Endothelial cell of umbilical vein (primary cell): ENCODE data around the gene XYLT1. TPM values are rescaled to one million over a fixed set of nuclear protein-coding genes. Genes with fewer than 3 reads are reported as not detected.
"Not testable (repeated sequence)": the region's sequence is repeated elsewhere in the genome, so short reads cannot be mapped to it uniquely, and the experiment has no call there.

ENCODE experiments used
- BruUV-seq: library from RNA; stranded (reverse); fragments of 400-500 nt; replicated peaks from 2 replicates; lab custom pipeline; 2021; lab: Mats Ljungman, UMichigan
- CTCF ChIA-PET: fragments of 300-600, 350-600 bp; sonication (Branson Sonifier 250); formaldehyde crosslinking; loops from one replicate; lab custom pipeline; 2021; ENCODE audit warnings: antibody characterized with exemption, inconsistent platforms; lab: Charles Lee
- POLR2A ChIA-PET: fragments of 300-600, 350-600 bp; sonication (Branson Sonifier 250); formaldehyde crosslinking; loops from one replicate; lab custom pipeline; 2021; ENCODE audit warnings: antibody characterized with exemption, inconsistent platforms; lab: Charles Lee
- DNase-seq: peaks from one replicate; pipeline ENCODE4 v3.0.0-alpha.2; 2011; ENCODE audit warnings: low read depth, low spot score
- FAIRE-seq: peaks from 2 replicates; lab custom pipeline; 2011; peaks lifted over from hg19 to GRCh38; lab: Jason Lieb, UNC
- H2AFZ ChIP-seq: 2 replicates; pipeline ENCODE4 v1.6.0; 2012; ENCODE audit warnings: low read depth, low read length, control low read depth, inconsistent platforms
- H3K27ac ChIP-seq: 2 replicates; pipeline ENCODE4 v1.5.1; 2011; ENCODE audit warnings: low read depth, mild to moderate bottlenecking, control low read depth, low read length, moderate library complexity; ENCODE audit not compliant: insufficient read depth
- H3K27me3 ChIP-seq, 2 experiments: 2 replicates each; pipeline versions ENCODE4 v1.6.0 to v1.6.1; 2011; ENCODE audit warnings: low read length in 2 of 2, mixed read lengths in 1 of 2; ENCODE audit not compliant: control insufficient read depth in 2 of 2, insufficient read depth in 2 of 2
- H3K36me3 ChIP-seq, 2 experiments: 2 replicates in 1 of 2; 3 replicates in 1 of 2; pipeline ENCODE4 v1.5.1; 2011; ENCODE audit warnings: low read length in 2 of 2, mild to moderate bottlenecking in 1 of 2, moderate library complexity in 1 of 2; ENCODE audit not compliant: control insufficient read depth in 2 of 2, insufficient read depth in 2 of 2; ENCODE audit errors: extremely low read depth in 1 of 2
- H3K4me1 ChIP-seq: 3 replicates; pipeline ENCODE4 v1.5.1; 2011; ENCODE audit warnings: mild to moderate bottlenecking, low read length; ENCODE audit not compliant: control insufficient read depth, insufficient read depth; ENCODE audit errors: extremely low read depth
- H3K4me2 ChIP-seq: 2 replicates; pipeline ENCODE4 v1.6.1; 2011; ENCODE audit warnings: low read length, control low read depth, mixed read lengths; ENCODE audit not compliant: insufficient read depth
- H3K4me3 ChIP-seq, 3 experiments: fragments of 200-600 bp in 1 of 3; sonication (generic), shearing (Covaris generic) in 1 of 3; replicated peaks in 1 of 3; 2 replicates each; pipeline ENCODE4 v1.5.1; 2011 to 2016; ENCODE audit warnings: control low read depth in 3 of 3, low read length in 3 of 3, mild to moderate bottlenecking in 2 of 3, inconsistent platforms in 1 of 3, low read depth in 1 of 3, moderate library complexity in 1 of 3; ENCODE audit not compliant: insufficient read depth in 1 of 3
- H3K79me2 ChIP-seq: 2 replicates; pipeline ENCODE4 v1.6.0; 2012; ENCODE audit warnings: low read length, inconsistent platforms; ENCODE audit not compliant: control insufficient read depth, insufficient read depth
- H3K9ac ChIP-seq: replicated peaks from 2 replicates; pipeline ENCODE3; 2011; ENCODE audit warnings: low read length, control low read depth; ENCODE audit not compliant: insufficient read depth; ENCODE audit errors: extremely low read depth
- H3K9me1 ChIP-seq: replicated peaks from 3 replicates; pipeline ENCODE4 v1.6.0; 2011; ENCODE audit warnings: mild to moderate bottlenecking, low read length; ENCODE audit not compliant: control insufficient read depth, insufficient read depth; ENCODE audit errors: extremely low read depth
- H3K9me3 ChIP-seq: replicated peaks from 2 replicates; pipeline ENCODE4 v1.5.1; 2012; ENCODE audit warnings: low read length, inconsistent platforms; ENCODE audit not compliant: control insufficient read depth, insufficient read depth
- H4K20me1 ChIP-seq: replicated peaks from 2 replicates; pipeline ENCODE3; 2011; ENCODE audit warnings: mild to moderate bottlenecking, low read length; ENCODE audit not compliant: control insufficient read depth, insufficient read depth; ENCODE audit errors: extremely low read depth
- CTCF ChIP-seq, 2 donors: IDR thresholded peaks; 1 replicate in 1 of 2; 2 replicates in 1 of 2; pipeline ENCODE4 v1.5.1; 2011; ENCODE audit warnings: low read length in 2 of 2, mild to moderate bottlenecking in 2 of 2, moderate library complexity in 2 of 2, control low read depth in 1 of 2, inconsistent platforms in 1 of 2, low read depth in 1 of 2; ENCODE audit not compliant: insufficient read depth in 1 of 2; ENCODE audit errors: extremely low read depth in 1 of 2
- EZH2 ChIP-seq: IDR thresholded peaks from 2 replicates; pipeline ENCODE4 v1.6.1; 2012; ENCODE audit warnings: borderline replicate concordance, low read depth, mild to moderate bottlenecking, moderate library complexity, low read length, inconsistent platforms; ENCODE audit not compliant: severe bottlenecking
- FOS ChIP-seq: IDR thresholded peaks from 2 replicates; pipeline ENCODE4 v1.6.1; 2011; ENCODE audit warnings: mild to moderate bottlenecking, low read length, moderate library complexity, borderline replicate concordance; ENCODE audit not compliant: insufficient read depth
- GATA2 ChIP-seq: IDR thresholded peaks from 2 replicates; pipeline ENCODE4 v1.7.0; 2011; ENCODE audit warnings: low read depth, mild to moderate bottlenecking, moderate library complexity, mixed read lengths, low read length; ENCODE audit not compliant: insufficient read length, insufficient read depth
- JUN ChIP-seq: IDR thresholded peaks from 2 replicates; pipeline ENCODE4 v1.6.1; 2011; ENCODE audit warnings: borderline replicate concordance, low read depth; ENCODE audit not compliant: insufficient read length, insufficient read depth
- MAX ChIP-seq: IDR thresholded peaks from 2 replicates; pipeline ENCODE4 v1.6.1; 2011; ENCODE audit not compliant: insufficient read depth, insufficient read length
- MYC ChIP-seq: IDR thresholded peaks from one replicate; pipeline ENCODE4 v1.6.1; 2011; ENCODE audit warnings: mild to moderate bottlenecking, low read depth, low read length
- POLR2A ChIP-seq: IDR thresholded peaks from 2 replicates; pipeline ENCODE4 v1.6.1; 2012; ENCODE audit warnings: low read depth, mild to moderate bottlenecking, control low read depth, low read length
- POLR2AphosphoS5 ChIP-seq: IDR thresholded peaks from 2 replicates; pipeline ENCODE4 v1.6.1; 2012; ENCODE audit warnings: low read depth, mild to moderate bottlenecking, control low read depth, low read length, moderate library complexity; ENCODE audit not compliant: insufficient read depth
- dilution Hi-C: fragments of 300-500 bp; cut with MboI; formaldehyde crosslinking; loops from one replicate; pipeline ENCODE4 v1.15.0; 2019; ENCODE audit warnings: low sequenced_read_pairs; ENCODE audit not compliant: extremely low pct_ligation_motif_present
- intact Hi-C: fragments of 100-400 bp; cut with micrococcal nuclease; formaldehyde crosslinking; loops from one replicate; pipeline ENCODE4 v1.10.0; 2022
- polyA plus RNA-seq, 4 experiments: library from polyadenylated mRNA; depleted of rRNA in 3 of 4; stranded (reverse) in 3 of 4; unstranded in 1 of 4; fragments of >200 nt; gene quantifications; 2 replicates each; pipeline versions ENCODE4 v1.2.1 to v1.2.3, GENCODE V29; 2011 to 2012; ENCODE audit warnings: missing spikeins in 1 of 4
- total RNA-seq: library from RNA; stranded (reverse); gene quantifications from 2 replicates; pipeline ENCODE4 v1.2.3, GENCODE V29; 2021

XYLT1 gene
- total and polyA plus RNA-seq, 2 donors (not counting 3 experiments of a cell fraction or from before 2014, with no cell fraction given): 0.63 to 2.9 TPM

DNA sequence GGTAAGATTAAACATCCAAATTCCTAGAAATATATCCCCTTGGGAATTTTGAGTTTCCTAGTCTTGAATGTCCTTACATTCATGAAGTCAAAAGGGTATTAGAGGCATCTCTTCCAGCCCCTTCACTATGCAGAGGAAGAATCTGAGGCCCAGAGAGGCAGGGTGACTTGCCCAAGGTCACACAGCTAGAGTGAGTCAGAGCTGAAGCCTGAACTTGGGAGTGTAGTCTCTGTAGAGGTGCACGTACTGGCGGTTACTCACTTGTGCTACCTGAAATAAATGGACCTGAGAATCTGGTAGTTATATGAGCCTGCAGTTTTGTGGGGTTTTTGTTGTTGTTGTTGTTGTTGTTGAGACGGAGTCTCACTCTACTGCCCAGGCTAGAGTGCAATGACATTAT, 164.0 kb downstream of the XYLT1 start:
- H3K4me1 ChIP-seq: no peaks in the 10 kb centered on the region
- CTCF ChIA-PET: no interaction called here
- no peak overlapping the region for H3K9ac ChIP-seq
- no peak overlapping the region for H3K4me2 ChIP-seq
- H3K27ac ChIP-seq: no peak overlapping the region
- DNase-seq (no peak), FAIRE-seq (no peak)
- intact Hi-C loops: loop anchor here (10.0 kb wide), 1 partner anchor 158 kb away; no protein-coding TSS in a partner anchor
- TF ChIP-seq CTCF (IDR thresholded peaks at IDR 0.05; ENCODE audit: extremely low read depth in 1 of 2, insufficient read depth in 1 of 2, low read depth in 1 of 2, low read length in 2 of 2) (no peak), MYC (no peak), EZH2 (no peak), FOS (no peak), GATA2 (no peak), POLR2AphosphoS5 (no peak), JUN (no peak), MAX (no peak), POLR2A (no peak)
- H3K79me2 ChIP-seq: no peaks in the 10 kb centered on the region
- no peak overlapping the region for H2AFZ ChIP-seq
- no peaks in the 10 kb centered on the region for H3K9me3 ChIP-seq
- H3K4me3 ChIP-seq: no peak overlapping the region
- no peaks in the 10 kb centered on the region for H3K36me3 ChIP-seq
- BruUV-seq: no TSS peak
- POLR2A ChIA-PET: no interaction called here
- H3K27me3 ChIP-seq: no peaks in the 10 kb centered on the region
- dilution Hi-C loops: no loop called here
- H3K9me1 ChIP-seq: no peaks in the 10 kb centered on the region
- H4K20me1 ChIP-seq: no peaks in the 10 kb centered on the region

GRCh38 chr16:17306211-17306610, 164.5 kb downstream of the XYLT1 start:
- H3K9ac ChIP-seq, H4K20me1 ChIP-seq, CTCF ChIA-PET, H3K27ac ChIP-seq, H3K4me1 ChIP-seq, POLR2A ChIA-PET, H3K9me3 ChIP-seq, H3K4me3 ChIP-seq, DNase-seq, FAIRE-seq, H2AFZ ChIP-seq, H3K27me3 ChIP-seq, H3K4me2 ChIP-seq, BruUV-seq, H3K79me2 ChIP-seq, H3K9me1 ChIP-seq, H3K36me3 ChIP-seq, dilution Hi-C loops: not testable (repeated sequence)
- intact Hi-C loops: loop anchor here (10.0 kb wide), 1 partner anchor 159 kb away; no protein-coding TSS in a partner anchor
